HepG2 (cell line): Measurements from ENCODE around the gene SRP68. TPM values are rescaled to one million over a fixed set of nuclear protein-coding genes. Genes with fewer than 3 reads are reported as not detected.

ENCODE experiments used
- KLF6 ChIP-seq: IDR thresholded peaks from 2 replicates; pipeline ENCODE4 v1.8.0; 2016; ENCODE audit warnings: missing biosample characterization, missing genetic modification reagents
- SP4 ChIP-seq: sonication (generic); formaldehyde crosslinking; IDR thresholded peaks from 2 replicates; pipeline ENCODE4 v1.8.1; 2023; ENCODE audit warnings: mild to moderate bottlenecking, missing genetic modification reagents
- SRSF9 ChIP-seq: fragments of 200-400 bp; formaldehyde crosslinking; IDR thresholded peaks from 2 replicates; pipeline ENCODE4 v1.6.1; 2018; ENCODE audit warnings: borderline replicate concordance, mild to moderate bottlenecking, low read depth, low read length; ENCODE audit not compliant: insufficient read depth, poor library complexity, severe bottlenecking
- TAF1 ChIP-seq: sonication (generic); formaldehyde crosslinking; IDR thresholded peaks from 2 replicates; pipeline ENCODE4 v1.4.0; 2020; ENCODE audit warnings: missing genetic modification reagents
- THAP9 ChIP-seq: sonication (generic); formaldehyde crosslinking; IDR thresholded peaks from 2 replicates; pipeline ENCODE4; 2020; ENCODE audit warnings: missing genetic modification reagents, mild to moderate bottlenecking, borderline replicate concordance
- ZNF225 ChIP-seq: sonication (generic); formaldehyde crosslinking; IDR thresholded peaks from 2 replicates; pipeline ENCODE4 v1.4.0; 2020; ENCODE audit warnings: mild to moderate bottlenecking, missing genetic modification reagents
- ZNF709 ChIP-seq: sonication (generic); formaldehyde crosslinking; IDR thresholded peaks from 2 replicates; pipeline ENCODE4 v1.5.0; 2020; ENCODE audit warnings: mild to moderate bottlenecking, missing genetic modification reagents
- polyA plus RNA-seq, 8 experiments: library from polyadenylated mRNA; depleted of rRNA in 3 of 8; stranded (reverse) in 7 of 8; unstranded in 1 of 8; fragments of >200 nt; fragmentation: Illumina TruSeq in 4 of 8; extraction: Trizol in 4 of 8; gene quantifications; 2 replicates each; pipeline versions ENCODE4 v1.2.1 to v1.2.3, GENCODE V29; 2011 to 2016; ENCODE audit warnings: low read depth in 4 of 8, missing spikeins in 1 of 8, mixed read lengths in 1 of 8; ENCODE audit not compliant: insufficient read depth in 1 of 8
- total RNA-seq, 5 experiments: library from RNA; depleted of rRNA; stranded (reverse); fragments of >200 nt; fragmentation: Illumina TruSeq; extraction: Trizol; gene quantifications; 2 replicates each; pipeline ENCODE4 v1.2.3, GENCODE V29; 2016; ENCODE audit warnings: low read depth in 1 of 5
- TF ChIP-seq, protein P1 (sequence below), 2 experiments: fragments of 450-650 bp in 1 of 2; sonication (generic) in 1 of 2; formaldehyde crosslinking in 1 of 2; IDR thresholded peaks; 2 replicates each; pipeline versions ENCODE4 v1.6.1 to v1.8.0; 2016 to 2022; ENCODE audit warnings: antibody characterized with exemption in 1 of 2, mild to moderate bottlenecking in 1 of 2, missing genetic modification reagents in 1 of 2
- TF ChIP-seq, protein P2 (sequence below): sonication (generic); formaldehyde crosslinking; IDR thresholded peaks from 2 replicates; pipeline ENCODE4 v1.9.0; 2022; ENCODE audit warnings: missing genetic modification reagents, mild to moderate bottlenecking, borderline replicate concordance
- TF ChIP-seq, protein P3 (sequence below): sonication (generic); formaldehyde crosslinking; conservative IDR thresholded peaks from 2 replicates; pipeline ENCODE4 v1.5.0; 2020; ENCODE audit warnings: missing genetic modification reagents

The SRP68 gene
- total and polyA plus RNA-seq, 2 of the 13 experiments (the other 11 are each of a cell fraction or from before 2014, with no cell fraction given): 39.8 to 74.3 TPM

DNA sequence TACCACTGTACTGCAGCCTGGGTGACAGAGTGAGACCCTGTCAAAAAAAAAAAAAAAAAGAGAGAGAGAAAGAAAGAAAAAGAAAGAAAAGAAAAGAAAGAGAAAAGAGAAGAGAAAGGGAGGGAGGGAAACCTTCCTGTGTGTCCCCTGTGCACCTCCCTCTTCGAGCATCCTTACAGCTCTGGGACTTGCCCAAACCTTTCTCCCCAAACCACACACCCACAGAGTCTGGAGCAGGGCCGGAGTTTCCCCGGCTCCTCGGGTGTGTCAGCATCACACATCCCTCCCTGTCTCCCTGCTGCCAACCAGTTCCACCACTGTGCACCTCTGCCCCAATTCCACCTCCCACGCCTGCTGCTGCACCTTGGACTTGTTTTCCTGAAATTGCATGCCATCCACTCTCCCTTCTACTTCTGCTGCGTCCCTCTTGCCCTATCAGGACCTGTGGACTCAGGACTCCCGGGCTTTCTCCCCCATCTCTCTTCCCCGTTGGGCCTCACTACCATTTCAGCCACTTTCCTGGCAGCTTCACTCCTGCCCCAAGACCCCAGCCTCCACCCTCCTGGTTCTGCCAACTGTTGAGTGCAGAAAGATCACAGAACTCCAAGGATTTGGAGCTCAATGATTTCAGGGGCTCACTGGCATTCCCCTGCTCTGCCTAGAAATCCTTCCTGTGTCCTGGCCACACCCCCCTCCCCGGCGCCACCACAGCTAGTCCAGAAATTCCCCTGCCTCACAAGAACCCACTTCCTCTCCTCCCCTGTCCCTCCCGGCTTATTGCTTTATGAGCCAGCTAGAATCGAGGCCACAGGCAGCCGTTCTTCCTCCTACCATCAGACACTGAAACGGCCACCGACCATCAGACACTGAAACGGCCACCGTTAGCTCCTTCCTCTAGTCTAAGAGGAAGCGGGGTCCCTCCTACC lies 75.4 kb downstream of the SRP68 start (continued):
- TF ChIP-seq, protein P1, sequence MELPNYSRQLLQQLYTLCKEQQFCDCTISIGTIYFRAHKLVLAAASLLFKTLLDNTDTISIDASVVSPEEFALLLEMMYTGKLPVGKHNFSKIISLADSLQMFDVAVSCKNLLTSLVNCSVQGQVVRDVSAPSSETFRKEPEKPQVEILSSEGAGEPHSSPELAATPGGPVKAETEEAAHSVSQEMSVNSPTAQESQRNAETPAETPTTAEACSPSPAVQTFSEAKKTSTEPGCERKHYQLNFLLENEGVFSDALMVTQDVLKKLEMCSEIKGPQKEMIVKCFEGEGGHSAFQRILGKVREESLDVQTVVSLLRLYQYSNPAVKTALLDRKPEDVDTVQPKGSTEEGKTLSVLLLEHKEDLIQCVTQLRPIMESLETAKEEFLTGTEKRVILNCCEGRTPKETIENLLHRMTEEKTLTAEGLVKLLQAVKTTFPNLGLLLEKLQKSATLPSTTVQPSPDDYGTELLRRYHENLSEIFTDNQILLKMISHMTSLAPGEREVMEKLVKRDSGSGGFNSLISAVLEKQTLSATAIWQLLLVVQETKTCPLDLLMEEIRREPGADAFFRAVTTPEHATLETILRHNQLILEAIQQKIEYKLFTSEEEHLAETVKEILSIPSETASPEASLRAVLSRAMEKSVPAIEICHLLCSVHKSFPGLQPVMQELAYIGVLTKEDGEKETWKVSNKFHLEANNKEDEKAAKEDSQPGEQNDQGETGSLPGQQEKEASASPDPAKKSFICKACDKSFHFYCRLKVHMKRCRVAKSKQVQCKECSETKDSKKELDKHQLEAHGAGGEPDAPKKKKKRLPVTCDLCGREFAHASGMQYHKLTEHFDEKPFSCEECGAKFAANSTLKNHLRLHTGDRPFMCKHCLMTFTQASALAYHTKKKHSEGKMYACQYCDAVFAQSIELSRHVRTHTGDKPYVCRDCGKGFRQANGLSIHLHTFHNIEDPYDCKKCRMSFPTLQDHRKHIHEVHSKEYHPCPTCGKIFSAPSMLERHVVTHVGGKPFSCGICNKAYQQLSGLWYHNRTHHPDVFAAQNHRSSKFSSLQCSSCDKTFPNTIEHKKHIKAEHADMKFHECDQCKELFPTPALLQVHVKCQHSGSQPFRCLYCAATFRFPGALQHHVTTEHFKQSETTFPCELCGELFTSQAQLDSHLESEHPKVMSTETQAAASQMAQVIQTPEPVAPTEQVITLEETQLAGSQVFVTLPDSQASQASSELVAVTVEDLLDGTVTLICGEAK (IDR thresholded peaks at IDR 0.05): no peak
- TF ChIP-seq, protein P1 (CRISPR knock-in tag; IDR thresholded peaks at IDR 0.05): 0 out of 2 replicates have a peak, but pooled peaks have one; percentile 9
- no peak for TF ChIP-seq SRSF9
- TF ChIP-seq ZNF709 (CRISPR knock-in tag): no peak
- peak; percentile 53; the same call in 1 of the 2 replicates for TF ChIP-seq TAF1 (CRISPR knock-in tag)
- TF ChIP-seq KLF6 (CRISPR knock-in tag): no peak
- TF ChIP-seq, protein P2, sequence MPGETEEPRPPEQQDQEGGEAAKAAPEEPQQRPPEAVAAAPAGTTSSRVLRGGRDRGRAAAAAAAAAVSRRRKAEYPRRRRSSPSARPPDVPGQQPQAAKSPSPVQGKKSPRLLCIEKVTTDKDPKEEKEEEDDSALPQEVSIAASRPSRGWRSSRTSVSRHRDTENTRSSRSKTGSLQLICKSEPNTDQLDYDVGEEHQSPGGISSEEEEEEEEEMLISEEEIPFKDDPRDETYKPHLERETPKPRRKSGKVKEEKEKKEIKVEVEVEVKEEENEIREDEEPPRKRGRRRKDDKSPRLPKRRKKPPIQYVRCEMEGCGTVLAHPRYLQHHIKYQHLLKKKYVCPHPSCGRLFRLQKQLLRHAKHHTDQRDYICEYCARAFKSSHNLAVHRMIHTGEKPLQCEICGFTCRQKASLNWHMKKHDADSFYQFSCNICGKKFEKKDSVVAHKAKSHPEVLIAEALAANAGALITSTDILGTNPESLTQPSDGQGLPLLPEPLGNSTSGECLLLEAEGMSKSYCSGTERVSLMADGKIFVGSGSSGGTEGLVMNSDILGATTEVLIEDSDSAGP: peak; percentile 91
- TF ChIP-seq THAP9 (CRISPR knock-in tag): no peak; the same call in 1 of the 2 replicates
- 0 out of 2 replicates have a peak, but pooled peaks have one; percentile 62 for TF ChIP-seq ZNF225
- peak; percentile 81 for TF ChIP-seq SP4
- TF ChIP-seq, protein P3, sequence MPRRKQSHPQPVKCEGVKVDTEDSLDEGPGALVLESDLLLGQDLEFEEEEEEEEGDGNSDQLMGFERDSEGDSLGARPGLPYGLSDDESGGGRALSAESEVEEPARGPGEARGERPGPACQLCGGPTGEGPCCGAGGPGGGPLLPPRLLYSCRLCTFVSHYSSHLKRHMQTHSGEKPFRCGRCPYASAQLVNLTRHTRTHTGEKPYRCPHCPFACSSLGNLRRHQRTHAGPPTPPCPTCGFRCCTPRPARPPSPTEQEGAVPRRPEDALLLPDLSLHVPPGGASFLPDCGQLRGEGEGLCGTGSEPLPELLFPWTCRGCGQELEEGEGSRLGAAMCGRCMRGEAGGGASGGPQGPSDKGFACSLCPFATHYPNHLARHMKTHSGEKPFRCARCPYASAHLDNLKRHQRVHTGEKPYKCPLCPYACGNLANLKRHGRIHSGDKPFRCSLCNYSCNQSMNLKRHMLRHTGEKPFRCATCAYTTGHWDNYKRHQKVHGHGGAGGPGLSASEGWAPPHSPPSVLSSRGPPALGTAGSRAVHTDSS: no peak
